ENCODE measurements around the gene LIFR.

LIFR gene

DNA sequence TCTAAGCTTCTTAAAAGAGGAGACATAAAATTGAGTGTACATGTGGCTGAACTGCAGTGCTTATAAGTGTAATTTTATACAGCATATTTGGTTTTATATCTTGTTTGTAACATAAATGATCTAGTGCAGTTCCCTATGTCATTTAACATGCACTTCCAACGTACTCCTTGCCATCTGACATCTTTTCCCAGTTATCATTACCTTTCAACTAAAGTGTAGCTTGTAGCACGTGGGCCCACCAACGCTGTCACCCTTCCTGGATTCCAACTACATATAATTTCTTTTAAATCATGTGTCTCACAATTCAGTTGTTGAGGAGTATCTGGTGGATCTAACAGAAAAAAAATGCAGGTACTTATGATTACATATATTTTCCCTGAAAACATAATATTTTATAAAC, 50.1 kb downstream of the LIFR start:
- FAIRE-seq = no peak

- FAIRE-seq = no peak
Observed at GRCh38 chr5:38500573-38501260, 55.7 kb downstream of the LIFR start.

GRCh38 chr5:38497946-38498345, 58.5 kb downstream of the LIFR start:
- no peak for FAIRE-seq

DNA sequence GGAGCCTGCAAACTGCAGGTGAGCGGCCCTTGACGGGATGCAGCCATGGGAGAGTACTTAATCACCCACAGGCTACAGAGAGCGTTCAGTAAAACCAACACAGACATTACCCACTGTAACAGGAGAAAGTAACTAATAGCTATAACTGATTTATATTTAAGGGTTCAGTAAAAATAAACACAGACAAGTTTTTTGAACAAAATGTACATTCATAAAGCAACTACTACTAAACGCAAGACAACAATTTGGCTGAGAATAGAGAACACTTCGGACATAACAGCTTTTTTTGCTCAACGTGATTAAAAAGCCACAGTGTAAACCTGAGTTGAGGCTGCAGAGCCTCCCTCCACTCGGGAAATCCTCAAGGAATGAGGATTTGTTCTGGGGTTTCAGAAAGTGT, 61.7 kb downstream of the LIFR start:
- no peak for FAIRE-seq

GRCh38 chr5:38494175-38494574, 62.3 kb downstream of the LIFR start:
- FAIRE-seq = no peak

DNA sequence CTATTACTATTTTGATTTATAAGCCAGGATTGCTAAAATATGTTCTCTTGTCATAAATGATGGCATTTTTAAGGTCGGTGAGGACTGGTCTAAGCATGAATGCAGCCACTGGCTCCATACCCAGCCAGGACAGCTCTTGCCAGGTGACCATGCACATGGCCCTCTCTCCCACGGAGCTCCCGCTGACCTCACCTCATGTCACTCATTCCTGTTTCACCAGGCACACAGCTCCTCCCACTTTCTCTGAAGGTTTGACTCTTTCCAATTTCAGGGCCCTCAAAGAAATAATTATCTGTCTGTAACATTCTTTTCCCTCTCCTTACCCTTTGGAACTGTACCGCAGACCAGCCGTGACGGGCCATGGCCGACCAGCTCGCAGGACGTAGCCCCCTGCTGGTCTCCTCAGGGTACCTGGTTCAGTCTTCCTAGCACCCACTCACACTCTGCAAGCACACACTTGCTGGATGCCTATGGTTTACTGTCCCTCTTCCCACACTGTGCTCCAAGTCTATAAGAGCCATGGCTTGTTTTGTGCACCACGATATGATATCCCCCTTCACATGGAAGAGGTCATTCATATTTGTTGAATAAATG, 72.5 kb downstream of the LIFR start:
- FAIRE-seq = no peak

DNA sequence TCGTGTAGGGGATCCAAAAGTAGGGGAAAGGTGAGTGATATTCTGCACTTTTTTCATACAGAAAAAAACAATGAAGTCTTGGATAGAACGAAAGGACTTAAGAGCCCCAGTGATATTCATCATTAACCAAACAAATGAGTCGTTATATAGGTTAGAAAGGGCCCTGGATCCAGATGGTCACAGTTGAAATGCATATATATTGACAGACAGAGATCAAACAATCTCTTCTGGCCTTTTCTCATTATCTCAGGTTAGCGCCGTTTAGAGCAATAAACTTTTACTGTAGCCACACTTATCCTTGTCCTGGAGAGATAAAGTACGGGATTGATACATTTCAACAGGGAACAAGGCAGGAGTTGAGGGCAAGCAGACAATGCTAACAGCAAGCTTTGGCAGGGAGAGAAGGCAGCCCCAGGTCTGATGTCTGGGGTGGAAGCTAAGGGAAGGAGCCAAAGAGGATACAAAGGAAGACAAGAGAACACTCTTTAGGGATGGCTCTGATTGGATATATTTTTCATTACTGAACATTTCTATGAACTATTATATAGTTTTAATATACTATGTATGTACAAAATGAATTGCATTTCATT, 77.0 kb downstream of the LIFR start:
- no peak for FAIRE-seq

DNA sequence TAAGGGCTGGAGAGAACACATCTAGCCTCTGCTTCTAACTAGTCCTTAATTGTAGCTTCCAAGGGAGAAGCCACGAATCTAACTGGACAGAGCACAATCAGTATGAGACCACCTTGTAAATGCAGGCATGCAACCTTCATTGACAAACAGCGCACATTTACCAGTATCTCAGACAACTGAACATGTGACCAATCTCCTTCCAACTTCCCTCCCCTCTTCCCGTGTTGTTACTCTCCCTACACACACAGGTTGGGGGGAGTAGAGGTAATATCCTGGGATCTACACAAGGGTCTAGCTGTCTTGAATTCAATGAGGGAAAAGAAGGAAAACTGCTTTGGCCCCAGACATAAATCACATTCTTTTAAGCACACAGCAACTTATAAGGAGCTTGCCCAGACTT, 77.6 kb downstream of the LIFR start:
- no peak for FAIRE-seq

DNA sequence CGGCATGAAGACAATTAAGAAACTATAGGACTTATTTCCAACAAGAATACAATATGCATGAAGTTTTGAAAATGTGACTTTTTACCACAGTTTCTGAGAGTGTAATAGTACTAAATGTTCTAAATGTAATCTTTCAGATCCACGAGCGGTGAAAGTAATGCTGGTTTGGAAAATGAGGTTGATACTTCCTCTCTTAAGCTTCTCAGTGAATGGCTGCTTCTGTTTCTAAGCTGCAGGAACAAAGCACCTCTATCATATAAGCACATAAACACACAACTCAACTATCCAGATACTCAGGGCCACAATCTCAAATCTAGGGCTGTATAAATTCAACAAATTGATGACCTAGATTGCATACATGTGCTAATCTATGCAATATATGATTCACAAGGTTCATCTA, 78.3 kb downstream of the LIFR start:
- no peak for FAIRE-seq

GRCh38 chr5:38473008-38473407, 83.4 kb downstream of the LIFR start:
- FAIRE-seq = no peak

DNA sequence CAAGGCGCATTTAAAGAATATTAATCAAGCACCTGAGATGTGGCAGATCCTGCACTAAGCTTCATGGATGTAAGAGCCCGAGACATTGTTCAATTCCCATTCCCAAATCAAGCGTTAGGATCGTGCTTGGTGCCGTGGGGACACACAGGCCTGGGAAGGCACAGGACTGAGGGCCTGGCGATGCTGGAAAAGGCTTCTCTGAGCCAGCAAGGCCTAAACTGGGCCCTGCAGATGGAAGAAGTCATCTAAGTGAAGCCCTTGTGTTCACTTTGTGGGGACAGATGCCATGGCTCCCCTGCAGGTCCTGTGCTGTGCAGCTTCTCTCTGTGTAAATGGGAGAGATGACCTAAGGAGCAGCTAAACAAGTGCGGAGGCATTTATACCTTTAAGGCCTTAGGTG, 83.9 kb downstream of the LIFR start:
- no peak for FAIRE-seq

DNA sequence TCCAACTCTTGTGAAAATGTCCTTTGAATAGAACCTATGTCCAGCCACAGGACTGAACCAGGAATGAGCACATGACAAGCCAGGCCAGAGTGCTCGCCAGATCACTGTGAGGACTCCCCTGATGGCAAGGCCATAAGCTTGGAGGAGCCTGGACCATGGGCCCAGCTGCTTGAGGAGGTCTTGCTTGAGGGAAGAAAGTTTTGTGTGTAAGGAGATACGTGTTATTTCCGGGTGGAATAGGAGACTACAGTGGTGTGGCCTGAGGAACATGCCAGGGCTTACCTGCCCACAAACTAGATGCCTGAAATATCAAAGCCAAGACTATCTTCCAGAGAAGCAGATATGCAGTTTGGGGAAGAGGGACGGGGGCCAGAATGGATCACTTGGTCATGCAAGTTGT, 84.7 kb downstream of the LIFR start:
- no peak for FAIRE-seq

DNA sequence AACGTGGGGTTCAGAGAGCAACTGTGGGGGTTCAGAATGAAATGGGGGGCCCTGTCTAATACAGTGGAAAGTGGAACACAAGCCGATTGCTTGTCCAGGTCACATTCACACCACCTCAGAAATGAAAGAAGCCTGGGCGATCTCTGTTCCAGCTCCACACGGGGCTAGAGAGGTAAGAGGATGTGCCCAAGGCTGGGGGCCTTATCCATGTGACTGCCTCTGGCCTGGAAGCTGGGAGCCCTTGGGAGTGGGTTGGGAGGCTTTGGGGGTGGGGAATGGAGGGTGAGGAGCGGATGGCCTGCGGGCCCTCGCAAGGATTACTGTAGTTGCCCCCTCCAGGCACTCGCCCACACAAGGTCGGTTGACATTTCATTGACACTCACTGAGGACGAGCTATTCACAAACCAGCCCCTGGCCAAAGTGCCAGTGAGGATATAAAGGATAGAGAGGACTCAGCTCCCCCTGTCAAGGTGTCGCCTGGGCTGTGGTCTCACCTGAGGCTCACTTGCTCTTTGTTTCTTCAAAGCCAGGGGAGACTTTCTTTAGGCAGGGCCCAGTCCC, 86.7 kb downstream of the LIFR start:
- no peak for FAIRE-seq

DNA sequence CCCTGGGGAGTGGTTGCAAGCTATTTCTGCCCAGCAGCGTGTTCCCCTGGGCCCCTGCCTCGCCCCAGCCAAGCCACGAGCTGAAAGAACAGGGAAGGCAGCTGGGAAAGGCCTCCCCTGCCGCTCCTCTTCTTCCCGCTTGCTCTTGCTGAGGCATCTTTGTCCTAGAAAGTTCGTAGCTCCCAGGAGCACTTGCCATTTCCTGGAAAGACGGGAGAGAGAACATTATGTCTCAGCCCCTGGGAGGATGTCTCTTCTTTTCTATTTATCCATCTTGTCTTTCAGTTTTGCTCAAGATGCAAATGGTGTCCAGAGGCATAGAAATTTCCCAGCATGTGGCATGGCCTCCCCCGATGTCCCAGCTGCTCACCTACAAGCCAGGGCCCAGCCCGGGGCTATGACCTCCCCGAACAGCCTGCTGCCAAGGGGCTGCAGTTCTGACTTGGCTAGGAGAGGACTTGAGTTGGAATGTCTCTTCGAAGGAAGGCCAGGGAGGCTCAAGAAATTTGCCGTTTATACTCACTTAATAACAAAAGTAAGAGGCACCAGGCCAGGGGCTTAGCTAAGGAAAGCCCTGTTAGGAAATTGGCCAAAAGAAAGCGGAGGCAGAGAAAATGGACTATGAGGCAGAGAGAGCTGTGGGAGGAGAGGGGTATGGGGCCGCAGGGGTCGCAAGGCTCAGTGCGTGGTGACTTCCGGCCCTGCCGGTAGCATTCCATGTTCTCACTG, 87.3 kb downstream of the LIFR start:
- FAIRE-seq = no peak

DNA sequence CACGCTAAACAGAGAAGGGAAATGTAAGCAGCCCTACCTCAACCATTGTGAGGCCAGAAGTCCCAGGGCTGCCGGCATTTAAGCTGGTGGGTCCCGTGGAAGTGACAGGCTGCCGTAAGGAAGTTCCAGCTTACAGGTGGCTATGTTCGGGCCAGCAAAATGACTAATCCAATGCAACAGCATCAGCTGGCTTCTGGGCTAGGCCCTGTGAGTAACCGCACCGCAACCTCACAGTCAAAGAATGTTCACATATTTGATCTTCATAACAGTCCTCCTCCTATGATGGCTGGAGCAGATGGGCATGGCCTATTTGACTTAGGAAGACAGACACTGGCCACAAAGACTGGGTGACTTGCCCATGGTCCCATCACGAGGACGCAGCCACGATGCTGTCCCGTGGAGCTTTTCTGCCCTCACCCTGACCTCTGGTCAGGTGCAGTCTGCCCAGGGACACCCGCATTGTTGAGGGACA, 88.2 kb downstream of the LIFR start:
- no peak for FAIRE-seq

GRCh38 chr5:38467353-38468040, 88.9 kb downstream of the LIFR start:
- no peak for FAIRE-seq

DNA sequence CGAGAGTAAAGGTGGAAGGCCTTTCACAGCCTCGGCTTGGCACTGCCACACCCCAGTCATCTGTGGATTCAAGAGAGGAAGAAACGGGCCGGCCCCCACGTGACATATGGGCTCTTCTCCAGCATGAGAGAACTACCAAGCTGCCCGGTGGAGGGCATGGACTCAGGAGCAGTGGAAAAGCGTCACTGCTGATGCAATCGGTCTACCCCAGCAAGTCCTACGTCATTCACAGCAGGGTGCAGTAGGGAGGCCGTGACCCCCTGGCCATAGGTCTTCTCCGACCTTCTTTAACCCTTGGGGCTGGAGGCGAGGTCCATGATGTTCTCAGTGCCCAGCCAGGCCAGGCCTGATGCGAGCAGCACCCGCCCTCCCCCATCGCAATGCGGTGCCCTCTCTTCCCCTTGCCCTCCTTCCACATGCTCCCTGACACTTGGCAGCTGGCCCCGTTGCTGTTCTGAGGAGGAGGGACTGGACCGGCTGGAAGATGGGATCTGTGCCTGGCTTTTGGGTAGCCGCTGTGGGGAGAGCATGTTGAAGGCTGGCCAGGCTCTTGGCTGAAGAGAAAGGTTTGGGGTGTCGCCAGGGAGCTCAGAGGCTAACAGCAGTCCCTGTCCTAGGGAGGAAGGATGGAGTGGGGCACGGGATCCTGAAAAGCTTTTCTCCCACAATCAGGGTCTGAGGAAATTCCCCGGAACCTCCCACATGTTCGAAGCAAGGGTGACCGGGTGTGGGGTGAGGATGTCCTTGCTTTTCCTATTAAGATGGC, 89.8 kb downstream of the LIFR start:
- no peak for FAIRE-seq

- FAIRE-seq = no peak
Observed at GRCh38 chr5:38465702-38466423, 90.6 kb downstream of the LIFR start.

GRCh38 chr5:38465061-38465460, 91.4 kb downstream of the LIFR start:
- FAIRE-seq = no peak

DNA sequence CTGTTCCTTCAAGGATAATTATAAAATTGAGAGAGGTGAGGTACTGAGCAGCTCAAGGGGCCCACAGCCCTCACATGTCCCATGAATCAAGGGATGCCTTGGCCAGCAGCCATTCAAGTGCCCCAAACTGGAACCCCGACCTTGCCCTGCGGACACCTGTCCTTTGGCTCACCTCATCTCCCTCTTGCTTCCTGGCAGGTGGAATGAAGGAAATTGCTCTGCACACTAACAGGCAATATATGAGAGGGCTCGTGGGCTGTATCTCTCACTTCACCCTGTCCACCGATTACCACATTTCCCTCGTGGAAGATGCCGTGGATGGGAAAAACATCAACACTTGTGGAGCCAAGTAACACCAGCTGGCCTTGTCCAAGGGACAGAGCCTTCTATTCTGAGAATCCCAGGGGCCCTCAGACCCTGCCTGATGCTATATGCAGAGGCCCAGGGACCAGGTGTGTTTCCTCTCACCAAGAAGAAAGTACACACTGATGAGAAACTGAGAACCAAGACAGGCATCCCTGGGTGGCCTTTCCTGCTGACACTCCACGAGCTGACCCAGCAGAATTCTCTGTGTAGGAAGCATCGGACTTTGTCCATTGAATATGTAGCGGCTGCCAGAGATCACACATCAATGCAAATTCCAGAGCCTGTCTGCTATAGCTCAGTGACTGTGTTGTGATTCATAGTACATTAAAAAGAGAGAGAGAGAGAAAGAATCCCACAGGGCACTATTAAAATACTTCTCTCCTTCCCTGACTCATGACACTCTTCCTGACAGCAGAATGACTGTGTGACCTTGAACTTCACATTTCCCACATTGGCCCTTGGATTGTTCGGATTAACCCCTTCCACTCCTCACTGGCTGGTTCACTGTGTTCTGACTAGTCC, 92.6 kb downstream of the LIFR start:
- FAIRE-seq = no peak
